A673 (cell line): ENCODE results near the gene HNRNPA3. TPM values are rescaled to one million over a fixed set of nuclear protein-coding genes. Genes with fewer than 3 reads are reported as not detected.
A peak's percentile ranks its signal among the peaks of the same experiment; 100 is the strongest.

Experiments
- BruUV-seq: library from RNA; stranded (reverse); fragments of 400-500 nt; replicated peaks from 2 replicates; lab custom pipeline; 2021; lab: Mats Ljungman, UMichigan
- CTCF ChIA-PET: fragments of 300-600 bp; sonication (Branson Sonifier 250); formaldehyde crosslinking; loops from one replicate; lab custom pipeline; 2022; ENCODE audit warnings: antibody characterized with exemption; lab: Charles Lee
- POLR2A ChIA-PET: fragments of 300-600 bp; sonication (Branson Sonifier 250); formaldehyde crosslinking; loops from one replicate; lab custom pipeline; 2022; ENCODE audit warnings: antibody characterized with exemption; ENCODE audit not compliant: low non-redundant PET; lab: Charles Lee
- DNase-seq: peaks from one replicate; pipeline ENCODE4 v3.0.0-alpha.2; 2015; ENCODE audit warnings: low spot score
- H3K27ac ChIP-seq: fragments of 200-600 bp; sonication (generic); 2 replicates; pipeline ENCODE4 v1.5.1; 2016; ENCODE audit warnings: mixed run types, low read depth, mild to moderate bottlenecking, mixed read lengths, antibody characterized with exemption, low read length; ENCODE audit not compliant: poor library complexity, severe bottlenecking
- H3K27me3 ChIP-seq: fragments of 200-600 bp; sonication (generic); replicated peaks from 2 replicates; pipeline ENCODE4 v1.6.1; 2017; ENCODE audit warnings: mixed run types, low read depth, mild to moderate bottlenecking, mixed read lengths, antibody characterized with exemption, low read length; ENCODE audit not compliant: insufficient read depth, poor library complexity
- H3K36me3 ChIP-seq: fragments of 200-600 bp; sonication (generic); 2 replicates; pipeline ENCODE4 v1.6.1; 2016; ENCODE audit warnings: mixed run types, mild to moderate bottlenecking, mixed read lengths, antibody characterized with exemption, low read length; ENCODE audit not compliant: insufficient read depth, poor library complexity, severe bottlenecking
- H3K4me1 ChIP-seq: fragments of 200-600 bp; sonication (generic); 2 replicates; pipeline ENCODE4 v1.6.1; 2017; ENCODE audit warnings: mixed run types, mild to moderate bottlenecking, mixed read lengths, antibody characterized with exemption, low read length; ENCODE audit not compliant: insufficient read depth, poor library complexity, severe bottlenecking
- H3K4me3 ChIP-seq: fragments of 200-600 bp; sonication (generic); 2 replicates; pipeline ENCODE4 v1.5.1; 2016; ENCODE audit warnings: low read depth, mixed run types, mild to moderate bottlenecking, mixed read lengths, low read length; ENCODE audit not compliant: poor library complexity, severe bottlenecking
- H3K9me3 ChIP-seq: fragments of 200-600 bp; sonication (generic); 2 replicates; pipeline ENCODE4 v1.6.1; 2016; ENCODE audit warnings: mixed run types, low read depth, mild to moderate bottlenecking, mixed read lengths, antibody characterized with exemption, low read length; ENCODE audit not compliant: poor library complexity, severe bottlenecking
- CTCF ChIP-seq: fragments of 300-800, 200-600 bp; sonication (generic); conservative IDR thresholded peaks from 2 replicates; pipeline ENCODE4 v1.5.1; 2017; ENCODE audit warnings: low read depth, mild to moderate bottlenecking, antibody characterized with exemption, low read length, moderate library complexity, mixed read lengths
- EZH2 ChIP-seq: fragments of 200-600 bp; sonication (generic); IDR thresholded peaks from 2 replicates; pipeline ENCODE4 v1.6.1; 2017; ENCODE audit warnings: borderline replicate concordance, low read depth, mild to moderate bottlenecking, mixed read lengths, antibody characterized with exemption, low read length; ENCODE audit not compliant: poor library complexity, severe bottlenecking
- intact Hi-C: fragments of 100-400 bp; cut with micrococcal nuclease; formaldehyde crosslinking; loops from one replicate; pipeline ENCODE4 v1.10.0; 2022; ENCODE audit not compliant: unreplicated experiment
- total RNA-seq: library from RNA; stranded (reverse); gene quantifications from 2 replicates; pipeline ENCODE4 v1.2.3, GENCODE V29; 2021

Gene HNRNPA3
- total RNA-seq, 1 experiment from 2014 or later = 462 TPM

GRCh38 chr2:177263451-177264208 is 51.0 kb downstream of the HNRNPA3 start:
- Histone ChIP-seq H3K27me3 (no peaks in the 10 kb centered on the region), H3K36me3 (peaks cover 5% of the 10 kb centered on the region), H3K27ac (peak overlapping the region; percentile 99), H3K4me3 (peak overlapping the region; percentile 94), H3K4me1 (peaks cover 30% of the 10 kb centered on the region), H3K9me3 (no peaks in the 10 kb centered on the region)
- intact Hi-C loops = loop anchor here (1.0 to 10.0 kb wide), 4 partner anchors 21 to 99 kb away; partner anchors contain the start of gene HNRNPA3
- TF ChIP-seq EZH2 (no peak), CTCF (peak; percentile 89)
- ChIA-PET CTCF (interaction anchor here (0.6 to 2.1 kb wide), 6 partner anchors 9 to 153 kb away, joined by 3 to 9 read pairs (median 6); no protein-coding TSS in a partner anchor), POLR2A (interaction anchor here (0.5 to 0.7 kb wide), 7 partner anchors 37 to 1194 kb away, joined by 3 to 6 read pairs (median 4); no protein-coding TSS in a partner anchor)
- no TSS peak for BruUV-seq
- peak; percentile 98 for DNase-seq

DNA sequence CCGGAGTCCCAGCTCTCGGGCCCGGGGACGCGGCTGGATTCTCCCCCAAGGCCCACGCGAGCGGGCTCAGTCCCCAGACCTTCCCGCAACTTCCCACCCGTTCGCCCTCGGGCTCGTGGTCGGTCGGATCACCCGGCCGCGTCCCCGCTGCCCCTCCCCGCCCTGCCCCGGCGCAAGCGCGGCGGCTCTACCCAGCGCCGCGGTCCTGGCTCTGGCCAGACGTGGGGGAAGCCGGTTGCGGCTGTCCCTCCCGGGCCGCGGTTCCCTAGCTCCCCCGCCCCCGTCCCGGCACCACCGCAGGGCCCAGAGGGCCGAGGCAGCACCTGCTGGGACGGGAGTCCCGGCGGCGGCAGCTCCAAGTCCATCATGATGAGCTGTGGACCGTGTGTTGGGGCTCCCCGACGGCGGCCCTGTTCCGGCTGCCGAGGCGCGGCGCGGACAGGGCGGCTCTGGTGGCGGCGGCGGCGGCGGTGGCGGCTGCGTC is 51.7 kb downstream of the HNRNPA3 start:
- CTCF ChIA-PET = interaction anchor here (1.3 to 2.1 kb wide), 4 partner anchors 9 to 152 kb away, joined by 5 to 9 read pairs (median 8); no protein-coding TSS in a partner anchor
- Histone ChIP-seq H3K36me3 (peaks cover 3% of the 10 kb centered on the region), H3K27me3 (no peaks in the 10 kb centered on the region), H3K4me1 (peaks cover 30% of the 10 kb centered on the region), H3K4me3 (peak overlapping the region; percentile 94), H3K27ac (peak overlapping the region; percentile 99), H3K9me3 (no peaks in the 10 kb centered on the region)
- peak; percentile 45 for DNase-seq
- no peak for TF ChIP-seq EZH2
- no peak for TF ChIP-seq CTCF
- no TSS peak for BruUV-seq
- POLR2A ChIA-PET = interaction anchor here (0.5 to 0.7 kb wide), 5 partner anchors 54 to 1194 kb away, joined by 3 to 4 read pairs (median 4); no protein-coding TSS in a partner anchor
- intact Hi-C loops = loop anchor here (1.0 to 10.0 kb wide), 4 partner anchors 22 to 99 kb away; partner anchors contain the start of gene HNRNPA3

- TSS peak; percentile 92 for BruUV-seq
- Histone ChIP-seq H3K4me3 (peak within 1 kb of the TSS; percentile 94), H3K9me3 (no peaks in the 10 kb centered on the region), H3K27ac (peak within 1 kb of the TSS; percentile 99), H3K27me3 (no peaks in the 10 kb centered on the region), H3K4me1 (peaks cover 30% of the 10 kb centered on the region), H3K36me3 (no peaks in the 10 kb centered on the region)
- intact Hi-C loops = loop anchor here (1.0 to 10.0 kb wide), 5 partner anchors 23 to 152 kb away; partner anchors contain the start of gene HNRNPA3
- peak; percentile 58 for TF ChIP-seq CTCF
- TF ChIP-seq EZH2 = no peak
- peak; percentile 95 for DNase-seq
- ChIA-PET POLR2A (interaction anchor here (0.6 kb wide), 2 partner anchors 90 to 99 kb away, joined by 3 to 4 read pairs; no protein-coding TSS in a partner anchor), CTCF (interaction anchor here (0.5 to 2.1 kb wide), 4 partner anchors 10 to 494 kb away, joined by 3 to 9 read pairs (median 6); no protein-coding TSS in a partner anchor)
Observed at GRCh38 chr2:177264693-177265587, 52.3 kb downstream of the HNRNPA3 start, which contains the start of gene NFE2L2. Gene NFE2L2 (minus strand): TSS chr2:177264727. CDS start chr2:177264576, 151 bp downstream.
